OCI-LY7 (cell line): ENCODE data around the gene CTSC.
"Not testable (repeated sequence)": the region's sequence is repeated elsewhere in the genome, so short reads cannot be mapped to it uniquely, and the experiment has no call there.

ENCODE experiments used
- EZH2phosphoT487 ChIP-seq: fragments of 200-600 bp; sonication (generic); IDR thresholded peaks from 2 replicates; pipeline ENCODE4 v1.6.1; 2018; ENCODE audit warnings: low read depth, borderline replicate concordance, mild to moderate bottlenecking, mixed run types, antibody characterized with exemption, low read length, moderate library complexity, mixed read lengths
- TF ChIP-seq, protein P1 (sequence below): fragments of 200-600 bp; sonication (generic); conservative IDR thresholded peaks from 2 replicates; pipeline ENCODE4 v1.5.1; 2014; ENCODE audit warnings: mild to moderate bottlenecking, antibody characterized with exemption, low read length, moderate library complexity, mixed read lengths

- TF ChIP-seq, protein P1, sequence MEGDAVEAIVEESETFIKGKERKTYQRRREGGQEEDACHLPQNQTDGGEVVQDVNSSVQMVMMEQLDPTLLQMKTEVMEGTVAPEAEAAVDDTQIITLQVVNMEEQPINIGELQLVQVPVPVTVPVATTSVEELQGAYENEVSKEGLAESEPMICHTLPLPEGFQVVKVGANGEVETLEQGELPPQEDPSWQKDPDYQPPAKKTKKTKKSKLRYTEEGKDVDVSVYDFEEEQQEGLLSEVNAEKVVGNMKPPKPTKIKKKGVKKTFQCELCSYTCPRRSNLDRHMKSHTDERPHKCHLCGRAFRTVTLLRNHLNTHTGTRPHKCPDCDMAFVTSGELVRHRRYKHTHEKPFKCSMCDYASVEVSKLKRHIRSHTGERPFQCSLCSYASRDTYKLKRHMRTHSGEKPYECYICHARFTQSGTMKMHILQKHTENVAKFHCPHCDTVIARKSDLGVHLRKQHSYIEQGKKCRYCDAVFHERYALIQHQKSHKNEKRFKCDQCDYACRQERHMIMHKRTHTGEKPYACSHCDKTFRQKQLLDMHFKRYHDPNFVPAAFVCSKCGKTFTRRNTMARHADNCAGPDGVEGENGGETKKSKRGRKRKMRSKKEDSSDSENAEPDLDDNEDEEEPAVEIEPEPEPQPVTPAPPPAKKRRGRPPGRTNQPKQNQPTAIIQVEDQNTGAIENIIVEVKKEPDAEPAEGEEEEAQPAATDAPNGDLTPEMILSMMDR = not testable (repeated sequence)
- not testable (repeated sequence) for TF ChIP-seq EZH2phosphoT487
These were observed 16.1 kb downstream of the CTSC start for GRCh38 chr11:88321412-88321811.
